ENCODE measurements around the gene DOCK10. TPM values are rescaled to one million over a fixed set of nuclear protein-coding genes. Genes with fewer than 3 reads are reported as not detected.
A peak's percentile ranks its signal among the peaks of the same experiment; 100 is the strongest.

Gene DOCK10
- total RNA-seq, 1 donor from 2014 or later: 4.1 TPM

DNA sequence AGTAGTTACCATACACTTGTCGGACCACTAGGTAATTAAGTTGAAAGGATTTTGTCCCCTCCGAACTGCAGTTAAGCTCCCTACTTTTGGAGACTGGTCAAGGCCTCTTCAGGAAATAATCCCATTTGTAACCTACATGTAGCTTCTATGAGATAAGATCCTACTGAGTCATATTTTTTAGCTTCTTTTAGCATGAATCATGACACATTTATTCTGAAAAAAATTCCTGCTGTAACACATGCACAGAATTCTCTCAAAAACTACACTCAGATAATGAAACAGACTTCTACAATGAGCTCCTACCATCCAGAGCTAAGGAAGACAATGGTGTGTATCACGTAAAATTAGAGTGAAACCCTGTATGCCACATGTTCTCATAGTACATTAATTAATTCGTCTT is 225.5 kb downstream of the DOCK10 start:
- peak; percentile 67 for DNase-seq

DNA sequence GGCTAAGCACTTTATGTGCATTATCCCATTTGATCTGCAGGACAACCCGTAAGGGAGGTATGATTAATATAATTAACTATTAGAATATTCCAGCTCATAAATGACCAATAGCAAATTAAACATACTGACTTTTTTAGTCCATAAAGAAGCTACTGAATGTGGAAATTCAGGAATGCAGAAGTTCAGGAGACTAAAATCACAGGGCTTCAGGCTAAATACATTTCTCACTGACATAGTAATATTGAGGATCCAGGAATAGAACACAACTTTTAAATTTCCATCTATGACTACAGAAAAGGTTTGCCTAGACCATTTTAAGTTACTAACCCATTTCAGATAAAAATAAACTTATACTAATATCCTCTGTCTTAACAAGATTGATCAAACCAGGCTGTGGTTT is 228.7 kb downstream of the DOCK10 start:
- no peak for DNase-seq

DNA sequence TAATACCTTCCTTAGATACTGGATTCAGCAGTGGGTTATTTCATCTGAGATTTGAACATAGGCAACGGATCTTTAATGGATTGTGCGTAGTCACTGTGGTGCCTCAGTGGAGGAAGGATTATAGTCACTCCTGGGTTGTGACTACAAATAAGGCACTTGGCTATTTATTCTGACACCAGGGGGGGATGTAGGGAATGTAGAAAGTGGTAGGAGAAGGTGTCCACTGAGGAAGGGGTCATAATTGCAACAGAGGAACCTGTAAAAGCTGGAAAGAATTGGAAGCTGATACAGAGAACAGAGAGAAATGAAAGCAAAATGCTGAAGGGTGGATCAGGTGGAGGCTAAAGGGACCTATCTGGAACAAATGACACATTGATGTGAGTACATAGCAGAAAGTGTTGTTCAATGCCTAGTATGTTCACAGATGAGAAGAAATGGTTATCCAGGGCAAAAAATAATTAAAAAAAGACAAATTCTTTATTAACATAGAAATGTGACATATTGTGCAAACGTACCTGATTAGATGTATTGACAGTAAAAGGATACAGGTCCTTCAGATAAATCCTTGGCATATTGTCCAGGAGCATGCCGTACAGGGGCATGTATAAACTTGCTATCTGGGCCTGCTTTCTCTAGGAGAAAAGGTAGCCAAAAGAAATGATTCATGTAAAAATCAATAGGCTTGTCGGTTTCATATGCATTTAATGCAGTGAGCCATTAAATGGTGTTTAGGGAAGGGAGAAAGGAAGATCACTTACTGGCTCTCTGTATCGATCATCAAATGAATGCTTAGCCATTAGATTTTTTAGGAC is 234.9 kb downstream of the DOCK10 start:
- DNase-seq: peak; percentile 28

DNA sequence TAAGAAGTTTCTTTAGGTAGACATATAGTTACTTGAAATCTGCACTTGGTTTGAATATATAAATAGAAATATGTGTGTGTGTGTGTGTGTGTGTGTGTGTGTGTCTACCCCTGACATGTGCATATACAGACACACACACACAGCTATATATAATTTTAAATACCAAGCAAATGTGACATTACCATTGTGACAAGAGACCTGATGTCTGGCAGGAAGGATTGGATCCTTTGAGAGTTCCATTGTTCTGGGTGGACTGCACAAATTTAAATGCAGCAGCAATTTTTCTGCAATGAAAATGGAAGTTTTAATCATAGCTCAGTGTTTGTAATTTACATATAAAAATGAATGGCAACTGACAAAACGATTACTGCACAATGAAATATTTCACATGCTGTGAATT is 238.3 kb downstream of the DOCK10 start:
- DNase-seq: no peak

DNA sequence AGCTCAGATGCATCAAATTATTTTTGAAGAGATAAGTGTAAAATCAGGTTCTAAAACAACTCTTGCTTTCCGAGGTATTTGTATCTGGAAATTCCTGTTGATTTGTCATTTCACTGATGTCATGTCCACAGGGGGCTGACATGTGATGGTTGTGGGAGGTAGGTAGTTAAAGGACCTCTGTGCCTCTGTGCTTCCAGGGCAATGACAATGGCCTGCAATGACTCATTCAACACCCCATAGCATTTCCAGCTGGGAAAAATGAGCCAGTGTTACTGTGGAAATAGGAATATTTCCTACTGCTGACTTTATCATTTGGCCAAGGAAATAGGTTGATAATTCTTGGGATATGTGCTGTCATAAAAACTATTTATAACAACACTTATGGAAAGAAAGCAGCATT is 239.9 kb downstream of the DOCK10 start:
- peak; percentile 79 for DNase-seq

DNA sequence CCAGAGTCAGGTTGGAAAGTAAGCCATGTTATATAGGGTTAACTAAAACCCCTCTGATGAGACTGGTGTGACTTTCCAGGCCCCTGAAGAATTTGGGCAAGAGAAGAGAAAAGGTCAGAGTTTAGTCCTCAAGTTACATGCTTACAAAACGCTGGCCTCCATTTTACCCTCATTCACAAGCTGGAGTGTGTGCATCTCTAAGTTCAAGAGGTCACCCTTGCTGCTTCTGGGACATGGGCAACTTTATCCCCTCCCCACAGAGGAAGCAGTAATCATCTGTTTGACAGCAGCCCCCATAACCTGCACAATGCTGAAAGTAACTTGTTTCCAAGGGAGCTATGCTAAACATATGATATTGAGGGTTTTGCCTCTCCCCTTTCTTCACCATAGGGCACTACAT is 240.9 kb downstream of the DOCK10 start:
- DNase-seq: no peak

DNA sequence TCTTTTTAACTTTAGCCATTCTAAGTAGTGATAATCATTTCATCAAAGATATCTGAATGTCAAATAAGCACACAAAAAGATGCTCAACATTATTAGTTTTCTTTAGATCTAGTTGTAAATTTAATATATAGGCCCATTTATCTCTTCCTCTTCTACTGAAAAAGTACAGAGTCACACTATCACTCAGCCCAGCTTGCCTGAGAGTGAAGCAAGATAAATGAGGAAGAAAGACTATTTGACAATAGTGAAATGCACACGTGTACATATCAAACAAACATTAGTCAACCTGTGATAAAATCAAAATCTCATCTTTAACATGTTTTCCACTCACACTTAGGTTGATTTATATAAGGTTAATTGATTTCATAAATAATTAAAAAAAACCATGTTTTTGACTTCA is 242.6 kb downstream of the DOCK10 start:
- no peak for DNase-seq

DNA sequence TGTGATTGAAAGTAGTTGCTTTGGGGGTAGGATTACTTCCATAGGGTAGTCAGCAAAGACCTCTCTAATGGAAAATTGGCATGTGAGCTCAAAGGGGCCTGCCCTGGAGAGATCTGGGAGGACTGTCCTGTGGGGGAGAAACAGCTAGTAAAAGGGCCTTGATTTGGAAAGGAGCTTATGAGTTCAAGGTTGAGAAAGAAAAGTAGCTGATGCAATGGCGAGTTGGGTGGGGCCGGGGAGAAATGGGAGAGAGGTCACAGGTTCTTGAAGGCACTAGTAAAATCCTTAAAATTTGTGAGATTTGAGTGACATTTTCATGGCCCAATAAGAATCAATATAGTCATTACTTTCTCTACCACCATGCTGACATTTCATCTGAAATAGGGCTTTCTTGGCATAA is 244.1 kb downstream of the DOCK10 start:
- no peak for DNase-seq

DNA sequence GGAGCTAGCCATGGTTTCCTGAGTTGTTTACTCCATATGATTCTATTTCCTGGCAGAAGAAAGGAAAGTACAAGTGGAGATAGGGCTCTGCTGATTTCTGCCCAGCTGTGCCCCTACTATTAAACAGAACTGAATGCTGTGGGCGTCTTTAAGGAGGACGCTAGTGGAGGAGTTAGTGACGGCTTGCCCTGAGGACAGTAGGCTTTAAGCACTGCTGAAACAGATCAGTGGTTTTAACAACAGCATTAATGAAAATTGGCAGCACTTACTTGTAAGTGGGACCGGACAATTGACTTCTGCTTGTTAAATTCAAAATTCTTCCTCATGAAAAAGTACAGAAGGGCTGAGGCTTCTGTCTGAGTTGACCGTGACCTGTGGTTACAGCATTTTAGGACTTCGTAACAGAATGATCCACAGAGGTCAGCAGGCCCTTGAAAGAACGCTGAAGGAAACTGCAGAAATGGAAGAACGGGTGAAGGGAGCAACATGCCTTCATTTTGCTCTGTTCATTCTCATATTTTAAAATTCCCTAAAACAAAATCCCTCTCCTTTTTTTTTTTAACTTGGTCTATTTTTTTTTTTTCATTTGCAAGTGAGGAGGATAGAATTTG is 245.5 kb downstream of the DOCK10 start:
- no peak for DNase-seq

DNA sequence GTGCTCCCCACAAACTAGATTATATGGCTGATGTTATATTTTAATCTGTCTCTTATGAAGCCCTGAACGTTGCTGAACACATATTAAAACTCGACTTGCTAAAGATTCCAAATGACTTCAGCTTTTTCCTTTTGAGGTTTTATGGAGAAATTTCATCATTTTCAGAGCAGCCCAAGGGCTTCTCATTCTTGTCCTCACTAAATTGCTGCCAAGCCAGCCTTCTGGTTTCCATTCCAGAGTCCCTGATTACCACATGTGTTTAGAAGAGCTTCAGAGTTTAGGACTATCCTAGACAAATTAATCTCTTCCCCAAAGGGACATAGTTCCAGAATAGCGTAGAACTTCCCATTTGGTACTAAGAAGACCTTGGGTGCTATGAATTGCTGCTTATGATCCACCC is 248.3 kb downstream of the DOCK10 start:
- DNase-seq: no peak

DNA sequence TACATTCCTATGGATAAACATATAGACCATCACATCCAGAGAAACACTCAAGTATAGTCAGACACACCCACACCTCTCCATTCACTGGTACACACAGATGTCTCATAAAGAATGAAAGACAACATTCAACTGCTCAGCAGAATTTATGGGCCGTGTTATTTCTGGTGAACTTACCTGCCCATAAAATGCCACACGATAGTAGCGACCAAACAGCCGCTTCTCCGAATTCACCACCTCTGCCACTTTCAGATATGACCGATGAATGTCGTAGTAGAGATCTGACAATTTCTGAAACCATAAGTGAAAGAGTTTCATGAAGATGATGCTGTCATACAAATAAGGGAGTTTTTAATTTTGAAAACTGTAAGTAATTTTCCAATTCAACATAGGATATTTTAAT is 255.4 kb downstream of the DOCK10 start:
- DNase-seq: no peak

DNA sequence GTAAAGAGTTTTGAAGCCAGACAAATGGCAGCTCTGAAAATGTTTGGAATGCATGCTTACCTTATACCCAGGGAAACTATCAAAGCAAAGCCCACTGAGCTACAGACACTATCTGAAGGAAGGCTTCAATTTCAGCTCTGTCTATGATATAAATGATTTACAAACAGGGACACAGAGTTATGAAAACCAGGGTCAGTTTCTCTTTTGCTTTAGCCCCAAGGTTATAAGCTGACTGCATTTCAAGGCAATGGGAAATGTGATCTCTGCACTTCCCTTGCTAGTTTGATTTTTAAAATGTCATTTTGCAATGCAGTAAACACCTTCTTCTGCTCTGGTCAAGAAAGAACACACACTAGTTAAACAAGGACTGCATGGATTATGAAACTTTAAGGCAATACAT is 260.9 kb downstream of the DOCK10 start:
- DNase-seq: no peak

DNA sequence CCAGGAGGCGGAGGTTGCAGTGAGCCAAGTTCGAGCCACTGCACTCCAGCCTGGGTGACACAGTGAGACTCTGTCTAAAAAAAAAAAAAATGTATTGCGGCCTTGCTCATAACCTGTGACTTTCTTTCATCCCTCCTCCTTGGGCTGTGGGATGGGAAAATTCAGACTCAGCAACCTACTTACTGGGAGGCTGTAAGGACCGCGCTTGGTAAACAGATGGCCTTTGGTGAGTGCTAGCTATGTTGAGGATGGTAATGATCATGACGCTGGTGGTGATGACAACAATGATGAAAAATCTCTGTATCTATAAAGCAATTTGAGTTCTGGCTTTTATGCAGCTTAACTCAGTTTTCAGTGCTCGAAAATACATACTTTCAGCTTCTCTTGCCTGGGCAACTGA is 261.4 kb downstream of the DOCK10 start:
- no peak for DNase-seq

DNA sequence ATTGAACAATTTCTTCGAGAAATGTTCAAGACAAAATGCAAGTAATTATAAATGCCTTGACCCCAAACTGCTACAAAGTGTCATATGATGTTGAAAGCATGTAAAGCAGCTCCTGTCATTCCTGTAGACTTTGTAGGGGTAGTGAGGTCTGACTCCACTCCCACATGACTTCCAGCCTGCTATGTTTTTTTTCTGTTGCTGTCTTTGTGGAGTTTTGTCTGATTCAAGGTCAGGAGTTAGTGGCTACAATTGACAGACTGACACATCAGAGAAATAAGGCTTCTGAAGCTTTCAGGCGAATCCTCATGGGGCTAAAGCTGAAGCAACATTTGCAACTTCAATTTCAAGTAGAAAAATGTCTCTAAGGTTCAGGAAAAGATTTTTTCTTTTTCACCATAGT is 262.2 kb downstream of the DOCK10 start:
- DNase-seq: no peak

DNA sequence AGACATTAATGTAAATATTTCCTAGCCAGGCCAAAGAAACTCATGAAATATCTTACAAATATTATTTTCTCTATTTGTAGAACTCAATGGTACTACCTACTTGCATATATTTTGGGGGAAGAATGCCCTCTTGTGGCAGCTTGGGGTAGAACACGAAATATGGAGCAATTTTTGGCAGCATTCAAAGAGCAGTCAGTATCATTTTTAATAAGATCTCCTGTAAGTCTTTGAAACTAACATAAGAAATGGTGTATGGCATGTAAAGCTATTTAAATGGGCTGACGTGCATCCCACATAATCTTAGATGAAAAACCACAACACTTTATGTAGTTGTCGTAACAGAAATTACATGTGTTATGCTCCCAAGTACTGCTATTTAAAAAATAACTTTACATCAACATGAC is 263.8 kb downstream of the DOCK10 start:
- DNase-seq: peak; percentile 77

DNA sequence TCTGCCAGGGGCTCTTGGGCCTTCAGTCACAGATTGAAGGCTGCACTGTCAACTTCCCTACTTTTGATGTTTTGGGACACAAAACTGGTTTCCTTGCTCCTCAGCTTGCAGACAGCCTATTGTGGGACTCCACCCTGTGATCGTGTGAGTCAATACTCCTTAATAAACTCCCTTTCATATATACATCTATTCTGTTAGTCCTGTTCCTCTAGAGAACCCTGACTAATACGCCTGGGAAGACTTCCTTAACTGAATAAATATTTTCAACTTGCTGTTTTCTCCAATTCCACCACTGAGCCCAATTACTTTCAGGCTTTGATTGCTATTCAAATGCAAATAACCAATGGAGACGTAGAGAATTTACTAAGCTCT is 264.7 kb downstream of the DOCK10 start:
- no peak for DNase-seq

DNA sequence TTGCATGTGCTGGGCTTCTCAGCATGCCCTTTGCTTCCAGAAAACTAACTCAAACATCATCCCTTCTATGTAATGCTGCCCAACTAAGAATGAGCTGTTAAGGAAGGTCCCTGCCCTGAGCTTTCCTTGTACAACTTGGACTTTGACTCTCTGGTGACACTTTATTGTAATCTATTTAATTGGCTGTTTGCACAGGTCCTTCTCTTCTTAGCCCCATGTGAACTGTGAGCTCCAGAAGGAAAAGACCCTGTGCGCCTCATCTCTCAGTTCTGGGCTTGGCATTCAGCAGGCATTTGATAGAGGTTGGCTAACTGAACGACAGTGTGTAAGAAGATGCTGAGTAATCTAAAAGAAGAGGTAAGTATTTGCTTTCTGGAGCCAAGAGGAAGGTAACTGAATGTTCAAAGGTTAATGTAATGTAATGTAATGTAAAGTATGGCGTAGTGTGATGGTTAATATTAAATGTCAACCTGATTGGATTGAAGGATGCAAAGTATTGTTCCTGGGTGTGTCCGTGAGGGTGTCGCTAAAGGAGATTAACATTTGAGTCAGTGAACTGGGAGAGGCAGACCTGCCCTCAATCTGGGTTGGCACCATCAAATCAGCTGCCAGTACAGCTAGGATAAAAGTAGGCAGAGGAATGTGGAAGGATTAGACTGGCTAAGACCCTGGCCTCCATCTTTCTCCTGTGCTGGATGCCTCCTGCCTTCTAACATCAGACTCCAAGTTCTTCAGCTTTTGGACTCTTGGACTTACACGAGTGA is 265.3 kb downstream of the DOCK10 start:
- DNase-seq: no peak

DNA sequence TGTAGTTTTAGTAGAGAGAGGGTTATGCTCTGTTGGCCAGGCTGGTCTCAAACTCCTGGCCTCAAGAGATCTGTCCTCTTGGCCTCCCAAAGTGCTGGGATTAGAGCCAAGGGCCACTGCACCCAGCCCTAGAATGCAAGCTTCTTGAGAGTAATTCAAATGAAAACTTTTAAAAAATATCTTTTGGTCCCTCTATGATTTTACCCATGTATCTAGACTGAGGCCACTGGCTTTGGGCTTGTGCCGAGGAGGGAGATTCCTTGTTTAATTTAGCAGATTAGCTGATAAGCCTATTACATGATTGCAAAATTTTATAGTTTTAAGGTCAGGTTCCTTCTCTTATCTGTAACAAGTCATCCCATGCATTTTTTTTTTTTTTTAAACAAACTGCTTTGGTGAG is 266.6 kb downstream of the DOCK10 start:
- no peak for DNase-seq

DNA sequence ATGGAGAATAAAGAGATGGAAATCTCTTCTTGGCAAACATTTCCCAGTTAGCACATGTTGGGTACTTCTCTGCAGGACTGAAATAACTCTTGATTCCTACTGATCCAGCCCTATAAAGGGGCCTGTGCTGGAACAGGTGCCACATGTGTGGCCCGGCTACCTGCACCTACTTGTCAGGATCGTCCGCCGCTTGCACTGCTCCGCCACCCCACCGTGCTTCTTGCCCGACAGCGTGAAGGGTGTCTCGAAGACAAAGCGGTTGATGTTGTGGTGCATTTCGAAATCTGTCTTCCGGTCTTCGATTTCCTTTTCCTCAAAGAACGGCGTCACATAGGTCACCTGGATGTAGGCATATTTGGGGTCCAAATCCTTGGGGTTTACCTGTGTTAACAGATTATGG is 267.5 kb downstream of the DOCK10 start:
- no peak for DNase-seq

DNA sequence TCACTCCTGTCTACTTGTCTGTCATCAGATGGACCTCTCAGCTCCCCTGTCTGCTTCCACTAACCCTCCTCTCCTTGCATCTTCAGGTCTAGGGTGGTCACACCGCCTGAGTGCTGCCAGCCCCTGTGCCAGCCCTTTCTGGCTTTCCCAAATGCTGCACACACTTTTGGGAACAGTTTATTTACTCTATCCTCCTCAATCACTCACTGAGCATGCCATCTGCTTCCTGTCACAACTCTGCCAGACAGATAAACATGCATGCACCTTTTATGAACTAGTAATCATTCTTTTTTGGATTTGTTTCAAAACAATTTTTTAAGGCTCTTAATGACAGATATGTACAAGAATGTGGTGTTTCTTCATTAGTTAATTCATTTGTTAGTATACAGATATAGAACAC is 269.8 kb downstream of the DOCK10 start:
- DNase-seq: no peak

DNA sequence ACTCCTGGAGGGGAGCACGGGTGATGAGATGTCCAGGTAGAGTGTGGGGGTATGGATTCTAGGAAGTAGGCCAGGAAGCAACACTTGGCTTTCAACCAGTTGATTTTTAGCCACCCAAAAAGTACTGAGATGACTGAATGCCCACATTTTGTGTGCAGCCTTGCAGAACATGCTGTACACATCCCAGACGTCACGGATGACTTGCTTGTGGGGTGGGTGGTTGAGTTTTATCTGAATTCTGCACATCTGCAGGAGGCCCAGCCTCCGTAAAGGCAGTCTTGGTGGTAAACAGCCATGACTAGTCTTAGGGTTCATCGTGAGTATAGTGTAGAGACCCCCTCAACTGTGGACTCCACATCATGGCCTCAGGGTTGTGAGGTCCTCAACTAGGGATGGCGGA is 272.8 kb downstream of the DOCK10 start:
- no peak for DNase-seq

DNA sequence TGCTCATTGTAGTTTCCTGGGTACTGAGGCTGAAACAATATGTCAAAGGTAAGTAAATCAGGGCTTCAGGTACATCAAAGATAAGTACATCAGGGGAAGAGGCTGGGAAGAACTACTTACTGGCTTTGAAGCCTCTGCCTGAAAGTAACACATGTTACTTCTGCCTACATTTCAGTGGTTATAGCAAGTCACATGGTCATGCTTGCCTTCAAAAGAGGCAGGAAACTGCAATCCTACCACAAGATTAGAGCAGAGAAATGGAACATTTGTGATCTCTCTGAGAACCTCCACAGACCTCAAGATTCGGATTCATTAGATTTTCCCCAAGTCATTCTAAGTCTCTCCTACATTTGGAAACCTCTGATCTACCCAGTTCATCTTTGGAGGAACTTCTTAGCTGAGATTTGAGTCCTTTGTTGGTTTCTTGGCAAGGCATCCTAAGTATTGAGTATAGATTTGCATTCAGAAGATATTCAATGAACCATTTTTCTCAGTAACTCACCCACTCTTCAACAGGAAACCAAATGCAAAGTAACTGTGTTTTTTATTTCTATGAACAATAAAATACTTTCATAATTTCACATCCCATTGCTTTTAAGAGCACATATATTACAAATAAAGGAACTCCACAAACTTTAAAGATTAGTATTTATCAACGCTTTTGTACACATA is 277.6 kb downstream of the DOCK10 start:
- no peak for DNase-seq

DNA sequence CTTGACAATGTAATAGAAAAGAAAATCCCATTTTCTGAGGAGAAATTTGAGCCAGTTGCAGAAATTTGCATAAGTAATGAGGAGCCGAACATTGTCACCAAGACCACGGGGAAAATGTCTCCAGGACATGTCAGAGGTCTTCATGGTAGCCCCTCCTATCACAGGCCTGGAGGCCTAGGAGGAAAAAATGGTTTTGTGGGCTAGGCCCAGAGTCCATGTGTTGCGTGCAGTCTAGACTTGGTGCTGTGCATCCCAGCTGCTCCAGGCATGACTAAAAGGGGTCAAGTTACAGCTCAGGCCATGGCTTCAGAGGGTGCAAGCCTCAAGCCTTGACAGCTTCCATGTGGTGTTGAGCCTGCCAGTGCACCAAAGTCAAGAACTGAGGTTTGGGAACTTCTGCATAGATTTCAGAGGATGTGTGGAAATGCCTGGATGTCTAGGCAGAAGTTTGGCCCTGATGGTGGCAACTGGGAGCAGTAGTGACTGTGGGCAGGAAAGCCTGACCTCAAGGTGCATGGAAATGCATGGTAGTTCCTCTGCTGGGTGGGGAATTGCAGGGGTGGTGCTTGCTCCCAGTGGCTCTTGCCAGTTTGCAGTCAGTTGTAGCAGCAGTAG is 284.2 kb downstream of the DOCK10 start:
- DNase-seq: no peak

Measured in dermis blood vessel endothelial cell (primary cell).